Osteoblast (primary cell): Measurements from ENCODE around the gene SLC24A3. TPM values are rescaled to one million over a fixed set of nuclear protein-coding genes. Genes with fewer than 3 reads are reported as not detected.

Experiments
- DNase-seq: peaks from one replicate; pipeline ENCODE4 v3.0.0; 2011; ENCODE audit warnings: low spot score, mixed read lengths; ENCODE audit not compliant: insufficient read length; ENCODE audit errors: missing footprints
- H2AFZ ChIP-seq: 2 replicates; pipeline ENCODE4 v1.6.0; 2011; ENCODE audit warnings: mild to moderate bottlenecking, low read length
- H3K27ac ChIP-seq: 2 replicates; pipeline ENCODE4 v1.5.1; 2011; ENCODE audit warnings: mild to moderate bottlenecking, low read depth, low read length, moderate library complexity
- H3K27me3 ChIP-seq: 2 replicates; pipeline ENCODE4 v1.6.0; 2012; ENCODE audit warnings: mild to moderate bottlenecking, control low read depth, inconsistent platforms, low read length, moderate library complexity; ENCODE audit not compliant: insufficient read depth
- H3K36me3 ChIP-seq: 2 replicates; pipeline ENCODE4 v1.5.1; 2011; ENCODE audit warnings: mild to moderate bottlenecking, low read length, control low read depth, moderate library complexity; ENCODE audit not compliant: insufficient read depth
- H3K4me1 ChIP-seq: 2 replicates; pipeline ENCODE4 v1.5.1; 2011; ENCODE audit warnings: mild to moderate bottlenecking, low read length, control low read depth, moderate library complexity; ENCODE audit not compliant: insufficient read depth
- H3K4me2 ChIP-seq: 2 replicates; pipeline ENCODE4 v1.6.0; 2011; ENCODE audit warnings: mild to moderate bottlenecking, low read length; ENCODE audit not compliant: insufficient read depth
- H3K4me3 ChIP-seq: fragments of 200-600 bp; sonication (generic); 3 replicates; pipeline ENCODE4 v1.5.1; 2012; ENCODE audit warnings: mild to moderate bottlenecking, low read length, inconsistent platforms; ENCODE audit not compliant: insufficient read depth
- H3K79me2 ChIP-seq: 2 replicates; pipeline ENCODE4 v1.6.0; 2012; ENCODE audit warnings: mild to moderate bottlenecking, low read length, control low read depth, inconsistent platforms; ENCODE audit not compliant: insufficient read depth
- H3K9me3 ChIP-seq: 2 replicates; pipeline ENCODE4 v1.5.1; 2011; ENCODE audit warnings: low read depth, low read length, control low read depth
- H4K20me1 ChIP-seq: 2 replicates; pipeline ENCODE4 v1.6.0; 2012; ENCODE audit warnings: mild to moderate bottlenecking, low read length, control low read depth; ENCODE audit not compliant: insufficient read depth
- total RNA-seq: library from RNA; depleted of rRNA; stranded (reverse); fragments of >200 nt; gene quantifications from 2 replicates; pipeline ENCODE4 v1.2.3, GENCODE V29; 2012
- TF ChIP-seq, protein P1 (sequence below): IDR thresholded peaks from 2 replicates; pipeline ENCODE4 v1.5.1; 2011; ENCODE audit warnings: mild to moderate bottlenecking, low read depth, low read length, moderate library complexity; ENCODE audit errors: extremely low read depth

The SLC24A3 gene
- total RNA-seq, 1 donor: 1.1 TPM

DNA sequence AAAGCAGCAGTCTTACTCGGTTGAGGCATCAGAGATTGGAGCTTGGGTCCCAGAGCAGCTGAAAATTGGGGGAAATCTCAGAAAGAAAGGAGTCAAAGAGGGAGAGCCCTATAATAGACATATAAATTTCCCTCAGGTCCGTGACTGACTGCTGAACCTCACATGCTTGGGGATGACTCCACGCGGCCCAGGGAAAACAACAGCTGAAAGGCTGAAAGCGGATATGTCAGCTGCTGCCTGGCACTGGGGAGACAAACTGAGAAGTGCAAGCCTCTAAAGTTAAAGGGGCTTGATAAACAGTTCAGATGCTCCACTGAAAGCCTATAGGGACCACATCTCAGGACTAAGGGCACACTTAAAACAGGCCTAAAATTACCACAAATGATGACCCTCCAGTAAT lies 289.7 kb downstream of the SLC24A3 start:
- Histone ChIP-seq H3K4me1 (peaks cover 3% of the 10 kb centered on the region), H3K36me3 (no peaks in the 10 kb centered on the region), H4K20me1 (no peaks in the 10 kb centered on the region), H3K27ac (no peak overlapping the region), H3K9me3 (no peaks in the 10 kb centered on the region), H2AFZ (no peak overlapping the region), H3K79me2 (no peaks in the 10 kb centered on the region), H3K27me3 (no peaks in the 10 kb centered on the region), H3K4me3 (no peak overlapping the region), H3K4me2 (no peak overlapping the region)
- TF ChIP-seq, protein P1, sequence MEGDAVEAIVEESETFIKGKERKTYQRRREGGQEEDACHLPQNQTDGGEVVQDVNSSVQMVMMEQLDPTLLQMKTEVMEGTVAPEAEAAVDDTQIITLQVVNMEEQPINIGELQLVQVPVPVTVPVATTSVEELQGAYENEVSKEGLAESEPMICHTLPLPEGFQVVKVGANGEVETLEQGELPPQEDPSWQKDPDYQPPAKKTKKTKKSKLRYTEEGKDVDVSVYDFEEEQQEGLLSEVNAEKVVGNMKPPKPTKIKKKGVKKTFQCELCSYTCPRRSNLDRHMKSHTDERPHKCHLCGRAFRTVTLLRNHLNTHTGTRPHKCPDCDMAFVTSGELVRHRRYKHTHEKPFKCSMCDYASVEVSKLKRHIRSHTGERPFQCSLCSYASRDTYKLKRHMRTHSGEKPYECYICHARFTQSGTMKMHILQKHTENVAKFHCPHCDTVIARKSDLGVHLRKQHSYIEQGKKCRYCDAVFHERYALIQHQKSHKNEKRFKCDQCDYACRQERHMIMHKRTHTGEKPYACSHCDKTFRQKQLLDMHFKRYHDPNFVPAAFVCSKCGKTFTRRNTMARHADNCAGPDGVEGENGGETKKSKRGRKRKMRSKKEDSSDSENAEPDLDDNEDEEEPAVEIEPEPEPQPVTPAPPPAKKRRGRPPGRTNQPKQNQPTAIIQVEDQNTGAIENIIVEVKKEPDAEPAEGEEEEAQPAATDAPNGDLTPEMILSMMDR: no peak
- DNase-seq: no peak

DNA sequence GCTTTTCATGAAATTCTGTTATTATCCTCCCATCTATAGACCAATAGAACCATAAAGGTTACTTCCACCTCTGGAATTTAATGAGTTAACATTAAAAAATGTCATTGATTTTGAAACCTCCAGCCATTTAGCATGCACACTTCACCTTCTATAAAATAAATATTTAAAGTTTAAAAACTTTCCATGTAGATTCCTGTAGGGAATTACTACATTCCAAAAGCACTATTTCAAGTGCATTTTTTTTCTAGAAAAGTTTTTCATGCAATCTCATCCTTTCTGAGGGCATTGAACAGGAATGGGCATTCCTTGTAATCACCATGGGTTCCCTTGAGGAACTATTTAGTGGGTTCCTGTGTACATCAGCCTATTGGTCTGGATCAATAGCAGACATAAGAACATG lies 291.8 kb downstream of the SLC24A3 start:
- no peak overlapping the region for H3K27ac ChIP-seq
- H3K36me3 ChIP-seq: no peaks in the 10 kb centered on the region
- no peaks in the 10 kb centered on the region for H3K9me3 ChIP-seq
- no peak for DNase-seq
- H3K79me2 ChIP-seq: no peaks in the 10 kb centered on the region
- H4K20me1 ChIP-seq: no peaks in the 10 kb centered on the region
- H3K4me2 ChIP-seq: no peak overlapping the region
- H3K4me3 ChIP-seq: no peak overlapping the region
- H3K27me3 ChIP-seq: no peaks in the 10 kb centered on the region
- no peaks in the 10 kb centered on the region for H3K4me1 ChIP-seq
- H2AFZ ChIP-seq: no peak overlapping the region
- TF ChIP-seq, protein P1: no peak

DNA sequence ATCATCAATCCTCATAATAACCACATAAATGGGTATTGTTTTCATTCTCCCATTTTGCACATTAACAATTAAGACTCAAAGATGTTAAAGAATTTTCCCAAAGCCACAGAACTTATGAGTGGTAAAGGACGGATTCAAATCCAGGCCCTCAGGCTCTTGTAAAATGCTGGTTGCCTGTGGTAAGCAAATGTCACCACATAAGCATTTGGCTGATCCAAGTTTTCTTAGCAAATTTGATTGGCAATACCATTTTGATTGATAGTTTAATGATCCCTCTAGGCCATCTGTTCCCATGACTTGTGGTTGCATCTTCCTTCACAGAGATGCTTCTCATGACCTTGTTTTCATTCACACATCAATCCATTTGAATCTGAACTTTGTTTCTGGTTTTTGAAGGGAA lies 293.6 kb downstream of the SLC24A3 start:
- no peak overlapping the region for H3K4me2 ChIP-seq
- no peak overlapping the region for H3K27ac ChIP-seq
- no peaks in the 10 kb centered on the region for H3K79me2 ChIP-seq
- no peak overlapping the region for H2AFZ ChIP-seq
- H3K4me3 ChIP-seq: no peak overlapping the region
- TF ChIP-seq, protein P1: no peak
- no peaks in the 10 kb centered on the region for H3K36me3 ChIP-seq
- H4K20me1 ChIP-seq: no peaks in the 10 kb centered on the region
- no peaks in the 10 kb centered on the region for H3K27me3 ChIP-seq
- DNase-seq: no peak
- no peaks in the 10 kb centered on the region for H3K4me1 ChIP-seq
- no peaks in the 10 kb centered on the region for H3K9me3 ChIP-seq

DNA sequence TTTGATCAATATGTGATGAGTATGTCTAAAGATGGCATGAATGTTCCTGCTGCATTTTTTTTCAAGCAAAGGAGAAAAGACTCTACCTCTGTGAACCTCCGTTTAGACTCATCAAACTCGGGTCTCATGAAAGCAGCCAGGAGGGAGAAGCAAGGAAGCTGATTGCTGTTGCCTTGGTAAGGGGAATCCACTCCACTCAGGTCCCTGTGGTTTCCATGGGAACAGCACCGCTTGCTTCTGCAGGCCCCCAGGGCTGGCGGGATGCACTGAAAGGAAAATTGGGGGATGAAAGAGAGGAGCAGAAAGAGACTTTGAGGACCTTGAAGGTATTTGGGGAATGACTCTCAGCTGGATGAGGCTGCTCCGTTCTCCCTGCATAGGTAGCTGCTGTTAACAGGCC lies 296.0 kb downstream of the SLC24A3 start:
- no peak for DNase-seq
- Histone ChIP-seq H3K9me3 (no peaks in the 10 kb centered on the region), H3K79me2 (no peaks in the 10 kb centered on the region), H3K4me2 (no peak overlapping the region), H3K27me3 (no peaks in the 10 kb centered on the region), H3K4me3 (no peak overlapping the region), H3K27ac (no peak overlapping the region), H3K4me1 (no peaks in the 10 kb centered on the region), H3K36me3 (no peaks in the 10 kb centered on the region), H2AFZ (no peak overlapping the region), H4K20me1 (no peaks in the 10 kb centered on the region)
- TF ChIP-seq, protein P1: no peak
